HG02763 (cell line): ENCODE data around the gene TRAK1.
A peak's percentile ranks its signal among the peaks of the same experiment; 100 is the strongest.

ENCODE experiments used
- ATAC-seq: cut with Tn5 transposase; IDR thresholded peaks from one replicate; pipeline ENCODE4 v1.9.1; 2021; ENCODE audit warnings: mild to moderate bottlenecking, moderate library complexity; ENCODE audit not compliant: unreplicated experiment

TRAK1 gene

DNA sequence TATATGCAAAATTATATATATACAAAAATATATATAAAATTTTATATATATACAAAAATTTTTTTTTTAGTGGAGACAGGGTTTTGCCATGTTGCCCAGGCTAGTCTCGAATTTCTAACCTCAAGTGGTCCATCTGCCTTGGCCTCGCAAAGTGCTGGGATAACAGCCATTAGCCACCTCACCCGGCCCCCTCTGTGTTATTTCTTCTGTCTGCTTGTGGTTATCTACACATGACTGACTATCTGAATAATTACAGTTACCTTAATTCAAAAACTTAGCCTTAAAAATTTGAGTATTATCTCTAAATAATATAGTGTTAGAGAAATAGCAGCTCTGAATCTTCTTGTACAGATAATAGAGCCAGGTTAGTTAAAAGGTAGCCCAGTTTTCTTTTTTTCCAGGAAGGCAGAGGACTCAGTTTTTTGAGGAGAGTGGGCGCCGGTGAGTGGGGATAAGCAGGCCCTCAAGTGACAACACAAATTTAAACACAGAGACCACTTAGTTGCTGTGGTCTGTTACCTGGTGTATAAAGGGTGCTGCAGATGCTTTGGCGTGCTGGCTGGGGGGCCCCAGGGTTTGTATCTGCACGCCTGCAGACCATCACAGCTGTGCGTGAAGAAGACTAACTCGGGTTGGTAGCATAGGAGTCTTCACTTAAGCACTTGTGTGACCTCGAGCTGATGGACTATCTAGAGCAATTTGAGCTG is 83.7 kb downstream of the TRAK1 start:
- ATAC-seq: no peak

DNA sequence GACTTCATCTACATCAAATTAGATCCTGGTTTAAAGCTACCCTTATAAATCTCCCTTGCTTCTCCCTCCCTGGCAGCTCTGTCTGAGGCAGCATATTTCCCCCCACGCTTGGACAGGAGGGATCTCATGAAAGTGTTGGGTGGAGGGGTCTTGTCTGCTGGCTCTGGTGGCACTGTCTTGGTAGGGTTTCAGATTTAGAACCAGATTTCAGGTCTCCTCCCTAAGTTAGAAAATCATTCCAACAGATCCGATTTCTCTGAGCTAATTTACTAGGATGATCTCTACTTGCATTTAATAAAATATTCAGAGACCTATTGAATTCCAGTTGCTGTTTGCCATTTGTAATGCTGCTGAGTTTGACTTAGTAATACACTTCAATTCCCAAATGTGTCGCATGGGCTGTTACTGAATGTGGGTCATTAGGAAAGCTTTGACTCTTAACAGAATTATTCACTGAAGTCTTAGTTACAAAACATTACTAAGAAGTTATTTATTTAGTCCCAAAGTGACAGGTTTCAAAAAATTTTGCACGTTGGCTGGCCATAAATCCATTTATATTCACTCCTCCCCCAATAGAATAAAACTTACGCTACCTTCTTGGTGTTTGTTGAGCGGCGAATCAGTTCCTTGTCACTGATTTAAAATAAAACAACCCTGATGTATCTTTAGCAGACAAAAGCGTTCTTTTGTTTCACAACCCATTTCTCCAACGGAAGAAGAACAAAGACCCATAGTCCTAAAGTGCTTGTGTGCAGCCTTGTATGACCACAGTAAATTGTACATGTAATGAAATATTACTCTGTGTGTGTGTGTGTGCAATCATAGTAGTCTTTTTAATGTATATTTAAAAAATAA is 84.5 kb downstream of the TRAK1 start:
- ATAC-seq: no peak

DNA sequence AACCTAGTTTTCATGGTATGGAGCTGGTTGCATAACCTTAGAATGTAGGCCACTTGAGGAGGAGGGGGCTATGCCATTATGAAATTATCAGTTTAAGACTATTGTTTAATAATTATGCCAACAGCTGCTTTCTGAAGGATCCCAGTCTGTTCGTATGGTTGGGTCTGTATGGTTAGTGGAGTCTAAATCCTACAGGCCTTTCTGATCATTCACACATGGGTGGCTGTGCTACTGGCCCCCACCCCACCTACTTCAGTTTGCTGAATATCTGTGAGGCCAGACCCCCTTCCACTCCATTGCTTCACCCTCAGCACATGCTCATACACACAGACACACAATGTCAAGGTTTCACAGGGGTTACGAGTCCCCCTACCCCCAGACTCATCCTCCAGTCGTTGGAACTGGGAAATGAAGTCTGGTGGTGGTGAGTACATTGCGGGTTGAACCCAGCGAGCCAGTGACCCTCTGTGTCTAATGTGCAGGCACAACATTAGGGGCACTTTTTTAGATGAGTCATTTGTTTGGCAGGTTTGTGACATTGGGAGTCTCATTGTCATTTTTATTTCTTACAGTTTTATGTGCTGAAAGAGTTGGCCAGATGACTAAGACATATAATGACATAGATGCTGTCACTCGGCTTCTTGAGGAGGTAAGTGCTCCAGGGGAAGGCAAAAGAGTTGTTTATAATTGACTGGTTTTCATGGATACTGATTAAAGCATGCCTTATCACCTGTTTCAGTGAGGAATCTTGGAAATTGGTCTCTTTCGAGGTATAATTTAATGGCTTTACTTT is 85.3 kb downstream of the TRAK1 start:
- ATAC-seq: no peak

DNA sequence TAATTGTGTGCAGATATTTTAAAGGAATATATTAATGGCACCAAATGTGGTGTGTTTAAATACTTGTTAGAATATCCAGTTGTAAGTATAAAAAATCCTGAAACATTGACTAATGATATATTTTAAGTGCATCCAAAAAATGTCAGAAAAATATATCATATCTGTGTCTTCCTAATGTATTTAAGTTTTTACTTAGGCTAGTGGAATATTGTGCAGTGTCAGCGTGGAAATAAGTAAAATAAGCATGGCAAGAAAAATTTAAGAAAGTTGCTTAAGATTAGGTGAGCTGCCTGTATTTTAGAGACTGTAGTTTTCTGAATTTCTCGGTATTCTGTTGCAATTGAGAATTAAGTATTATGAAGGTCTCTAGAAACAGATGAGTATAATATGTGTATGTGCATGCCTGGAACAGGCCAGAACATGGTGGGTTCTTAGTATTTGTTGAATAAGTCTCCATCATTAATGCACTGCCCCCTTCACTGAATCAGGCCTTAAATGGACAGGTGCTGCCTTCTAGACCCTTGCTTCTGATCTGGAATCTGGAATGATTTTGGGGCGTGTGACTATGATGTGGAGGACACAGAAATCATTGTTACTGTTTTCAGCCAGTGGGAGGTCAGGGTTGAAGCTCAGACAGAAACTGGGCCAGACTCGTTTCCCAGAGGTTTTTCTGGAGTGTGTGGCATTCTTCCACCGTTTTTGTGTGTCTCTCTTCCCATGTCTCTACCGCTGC is 86.1 kb downstream of the TRAK1 start:
- no peak for ATAC-seq

DNA sequence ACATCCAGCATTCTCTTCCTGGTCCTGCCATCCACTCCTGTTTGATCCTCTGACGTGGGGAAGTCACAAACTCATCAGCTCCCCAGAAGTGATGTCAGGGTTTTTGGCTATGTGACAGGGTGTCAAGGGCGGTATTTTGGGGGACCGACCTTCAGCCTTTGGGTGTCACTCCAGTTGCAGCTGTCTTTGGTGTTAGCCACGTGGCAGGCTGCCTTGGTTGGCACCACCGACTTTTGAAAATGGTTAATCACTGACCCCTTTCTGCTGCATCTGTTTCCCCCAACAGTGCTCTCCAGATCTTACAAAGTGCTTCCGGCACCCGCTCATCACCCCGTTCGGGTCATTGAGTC is 86.6 kb downstream of the TRAK1 start:
- ATAC-seq: no peak

GRCh38 chr3:42179110-42179725 is 88.1 kb downstream of the TRAK1 start:
- ATAC-seq: no peak

DNA sequence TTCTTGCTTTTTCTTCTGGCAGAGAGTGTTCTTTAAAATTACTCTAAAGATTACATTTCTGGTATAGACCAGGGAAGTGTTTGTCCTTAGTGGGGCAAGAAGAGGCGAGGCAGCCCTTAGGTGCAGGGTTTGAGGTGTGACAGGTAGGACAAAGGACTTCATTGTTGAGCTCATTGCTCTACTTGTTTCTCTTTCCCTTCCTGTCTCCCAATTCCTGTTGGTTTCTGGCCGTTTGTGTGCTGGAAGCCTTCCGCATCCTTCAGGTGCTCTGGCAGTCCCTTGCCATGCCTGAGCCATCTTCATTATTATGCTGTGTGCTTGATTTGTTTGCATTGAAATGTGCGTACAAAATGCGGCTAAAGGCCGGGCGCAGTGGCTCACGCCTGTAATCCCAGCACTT is 89.7 kb downstream of the TRAK1 start:
- no peak for ATAC-seq

DNA sequence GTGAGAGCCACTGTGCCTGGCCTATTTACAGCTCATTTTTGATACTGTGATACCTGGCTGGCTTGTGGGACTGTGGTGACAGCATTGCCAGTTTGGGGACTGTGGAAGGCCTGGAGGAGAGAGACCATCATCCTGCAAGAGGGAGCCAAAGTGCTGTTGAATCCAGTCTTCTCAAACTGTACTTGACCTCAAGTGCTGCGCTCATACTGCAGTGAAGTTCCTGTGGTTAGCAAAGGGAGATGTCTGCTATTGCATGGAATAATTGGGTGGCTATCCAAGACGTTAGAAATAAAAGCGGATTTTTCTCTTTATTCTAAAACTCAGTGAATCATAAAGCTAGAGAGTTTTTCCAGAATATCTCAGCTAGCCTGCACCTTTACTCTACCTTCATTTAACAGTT is 91.4 kb downstream of the TRAK1 start:
- no peak for ATAC-seq

- ATAC-seq: no peak
Observed at GRCh38 chr3:42183991-42184632, 93.0 kb downstream of the TRAK1 start.

- ATAC-seq: no peak
Observed at GRCh38 chr3:42184651-42185443, 93.7 kb downstream of the TRAK1 start.

GRCh38 chr3:42187936-42188335 is 96.8 kb downstream of the TRAK1 start:
- no peak for ATAC-seq

DNA sequence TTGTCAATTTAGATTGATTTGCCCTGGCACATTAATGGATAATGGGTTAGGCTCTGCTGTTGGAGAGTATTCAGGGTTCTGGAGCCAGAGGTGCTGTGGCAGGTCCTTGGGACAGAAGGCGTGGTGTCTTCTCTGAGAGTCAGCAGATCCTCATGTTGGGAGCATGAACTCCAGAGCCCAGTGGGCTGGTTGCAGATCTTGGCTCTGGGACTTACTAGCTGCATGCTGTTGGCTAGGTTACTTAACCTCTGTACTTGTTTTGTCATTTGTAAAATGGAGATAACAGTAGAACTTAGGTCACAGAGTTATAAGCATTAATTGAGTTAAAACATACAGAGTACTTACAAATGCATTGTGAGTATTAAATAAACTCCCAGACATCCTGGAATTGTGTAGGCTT is 97.2 kb downstream of the TRAK1 start:
- ATAC-seq: no peak

GRCh38 chr3:42189001-42189460 is 97.9 kb downstream of the TRAK1 start:
- ATAC-seq: no peak

GRCh38 chr3:42189736-42190135 is 98.6 kb downstream of the TRAK1 start:
- ATAC-seq: no peak

DNA sequence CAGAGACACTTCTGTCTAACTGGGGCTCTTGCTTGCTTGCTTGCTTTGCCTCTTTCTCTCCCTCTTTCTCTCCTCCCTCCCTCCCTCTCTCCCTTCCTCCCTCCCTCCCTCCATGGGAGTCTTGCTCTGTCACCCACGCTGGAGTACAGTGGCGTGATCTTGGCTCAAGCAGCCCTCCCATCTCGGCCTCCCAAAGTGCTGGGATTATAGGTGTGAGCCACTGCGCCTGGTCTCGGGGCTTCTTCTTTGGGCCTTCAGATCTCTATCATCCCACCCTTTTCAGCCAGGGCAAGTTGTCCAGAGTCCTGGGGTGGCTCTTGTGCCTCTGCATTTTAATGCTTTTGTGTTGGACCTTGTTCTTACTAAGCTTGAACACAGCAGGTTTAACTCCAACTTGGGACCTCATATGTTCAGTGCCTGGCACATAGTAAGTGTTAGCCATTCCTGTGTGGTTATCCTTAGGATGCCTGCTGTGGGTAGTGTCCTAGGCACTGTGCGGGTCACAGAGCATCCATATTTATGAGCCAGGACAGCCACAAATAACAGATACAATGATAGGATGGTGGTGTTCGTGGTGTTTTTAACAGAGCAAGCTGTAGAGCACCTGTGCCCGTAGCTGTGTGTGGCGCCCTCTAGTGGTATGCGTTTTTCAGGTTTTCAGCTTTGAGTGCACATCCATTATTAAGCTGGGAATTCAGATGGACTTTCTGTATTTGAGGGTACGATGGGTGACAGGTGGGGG is 99.7 kb downstream of the TRAK1 start:
- ATAC-seq: no peak

DNA sequence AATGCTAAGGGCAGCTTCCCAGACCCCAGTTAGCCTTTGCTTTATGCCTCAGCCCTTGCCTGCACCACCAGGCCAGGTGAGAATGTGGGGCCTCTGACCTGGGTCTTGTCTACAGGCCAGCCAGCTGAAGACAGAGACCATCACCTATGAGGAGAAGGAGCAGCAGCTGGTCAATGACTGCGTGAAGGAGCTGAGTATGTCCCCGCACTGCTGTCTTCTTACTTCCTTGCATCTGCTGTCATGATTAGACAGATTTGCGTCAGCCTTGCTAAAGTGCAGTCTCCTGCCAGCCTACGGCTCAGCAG is 100.2 kb downstream of the TRAK1 start:
- ATAC-seq: no peak

DNA sequence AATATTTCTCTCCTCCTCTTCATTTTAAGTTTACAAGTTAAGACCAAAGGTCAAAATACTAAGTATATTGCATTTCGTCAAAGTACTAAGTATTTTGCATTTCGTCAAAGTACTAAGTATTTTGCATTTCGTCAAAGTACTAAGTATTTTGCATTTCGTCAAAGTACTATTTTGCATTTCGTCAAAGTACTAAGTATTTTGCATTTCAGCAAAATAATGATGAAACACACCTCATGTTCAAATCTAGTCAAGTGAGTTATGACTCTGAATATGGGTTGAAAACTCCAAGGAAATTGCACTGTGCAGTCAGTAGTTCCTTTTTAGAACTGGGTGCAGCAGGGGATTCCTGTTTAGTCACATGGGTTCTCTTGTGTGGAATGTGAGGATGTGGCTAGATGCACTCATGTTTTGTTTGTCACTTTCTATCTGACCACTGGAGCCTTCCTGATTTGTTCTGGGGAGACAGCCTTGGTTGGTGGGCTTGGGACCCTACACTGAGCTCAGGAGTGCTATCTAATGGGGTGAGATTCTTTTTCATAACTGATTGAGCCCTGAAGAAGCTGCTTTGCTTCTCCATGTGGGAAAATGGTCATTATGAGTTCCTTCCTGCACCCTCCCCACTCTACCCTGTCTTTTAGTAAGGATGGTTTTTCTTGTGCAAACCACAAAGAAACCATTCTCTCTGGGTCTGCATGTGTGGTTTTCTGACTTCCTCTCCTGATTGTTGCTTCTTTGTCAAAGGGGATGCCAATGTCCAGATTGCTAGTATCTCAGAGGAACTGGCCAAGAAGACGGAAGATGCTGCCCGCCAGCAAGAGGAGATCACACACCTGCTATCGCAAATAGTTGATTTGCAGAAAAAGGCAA is 101.4 kb downstream of the TRAK1 start:
- peak; percentile 59 for ATAC-seq
